Gastrocnemius medialis (tissue), 4 donors: Measurements from ENCODE around the gene MTMR11. TPM values are rescaled to one million over a fixed set of nuclear protein-coding genes. Genes with fewer than 3 reads are reported as not detected.

Source experiments
- ATAC-seq, 2 donors: fragments of 150-250 bp; one replicate each; pipeline ENCODE4 v1.9.1; 2016
- DNase-seq, 2 donors: peaks; one replicate each; pipeline ENCODE4 v3.0.0-alpha.2; 2019
- H3K27ac ChIP-seq, 4 donors: fragments of 200-600 bp; sonication (generic); 1 replicate in 1 of 4; 2 replicates in 3 of 4; pipeline ENCODE4 v1.5.1; 2016 to 2018; ENCODE audit warnings: mild to moderate bottlenecking in 2 of 4, moderate library complexity in 1 of 4
- H3K27me3 ChIP-seq, 3 donors: fragments of 200-600 bp; sonication (generic) in 2 of 3; 1 replicate in 1 of 3; 2 replicates in 2 of 3; pipeline versions ENCODE4 v1.5.1 to v1.6.0; 2016 to 2019; ENCODE audit warnings: mild to moderate bottlenecking in 1 of 3, moderate library complexity in 1 of 3
- H3K36me3 ChIP-seq, 2 donors: fragments of 200-600 bp; sonication (generic) in 1 of 2; one replicate each; pipeline ENCODE4 v1.5.1; 2017 to 2018
- H3K4me1 ChIP-seq, 2 donors: fragments of 200-600 bp; sonication (generic) in 1 of 2; one replicate each; pipeline ENCODE4 v1.5.1; 2016 to 2017; ENCODE audit warnings: mild to moderate bottlenecking in 2 of 2
- H3K4me3 ChIP-seq, 4 donors: fragments of 200-600 bp; sonication (generic) in 3 of 4; 1 replicate in 1 of 4; 2 replicates in 3 of 4; pipeline ENCODE4 v1.5.1; 2016 to 2019; ENCODE audit warnings: mild to moderate bottlenecking in 2 of 4
- H3K9me3 ChIP-seq, 3 donors: fragments of 200-600 bp; sonication (generic) in 2 of 3; 1 replicate in 1 of 3; 2 replicates in 2 of 3; pipeline ENCODE4 v1.5.1; 2016 to 2019
- CTCF ChIP-seq, 5 experiments: fragments of 450-650 bp in 3 of 5; fragments of 200-600 bp in 2 of 5; sonication (generic) in 2 of 5; IDR thresholded peaks in 4 of 5; conservative IDR thresholded peaks in 1 of 5; 1 replicate in 4 of 5; 2 replicates in 1 of 5; pipeline ENCODE4 v1.5.1; 2016 to 2019; ENCODE audit warnings: antibody characterized with exemption in 5 of 5, mild to moderate bottlenecking in 3 of 5, moderate library complexity in 3 of 5
- POLR2A ChIP-seq, 2 donors: fragments of 450-650 bp; IDR thresholded peaks; one replicate each; pipeline ENCODE4 v1.6.1; 2017; ENCODE audit warnings: antibody characterized with exemption in 2 of 2, mild to moderate bottlenecking in 2 of 2, moderate library complexity in 2 of 2
- in situ Hi-C, 4 donors: fragments of 200-750 bp; cut with MboI; loops; one replicate each; pipeline versions ENCODE4 v1.15.0 to v1.8.0; 2017; ENCODE audit warnings: low sequenced_read_pairs in 4 of 4
- intact Hi-C: fragments of 100-400 bp; cut with DNase I; formaldehyde crosslinking; loops from one replicate; pipeline ENCODE4 v1.15.1; 2023; ENCODE audit warnings: low total_unique reads
- total RNA-seq, 4 donors: library from RNA; depleted of rRNA; stranded (reverse); fragments of >200 nt; gene quantifications; one replicate each; pipeline versions ENCODE4 v1.1.0 to v1.2.3, GENCODE V29; 2016

MTMR11 gene
- total RNA-seq, 4 donors from 2014 or later, result 1.2 to 4.6 (median 3.5) TPM

- no peak for DNase-seq
- TF ChIP-seq POLR2A (IDR thresholded peaks at IDR 0.05) (no peak), CTCF (IDR thresholded peaks at IDR 0.05 in 4 of 5, conservative IDR thresholded peaks at IDR 0.05 in 1 of 5) (no peak)
- H3K4me3 ChIP-seq, result no peak overlapping the region
- H3K27me3 ChIP-seq, result no peaks in the 10 kb centered on the region
- ATAC-seq, result no peak
- no peak overlapping the region for H3K27ac ChIP-seq
- in situ Hi-C loops, result loop anchor here in 2 of 4 donors (5.0 to 25.0 kb wide), 3 partner anchors 80 to 220 kb away; no protein-coding TSS in a partner anchor
- peaks cover 3 to 93% of the 10 kb centered on the region in 2 donors for H3K36me3 ChIP-seq
- H3K9me3 ChIP-seq, result no peaks in the 10 kb centered on the region
- intact Hi-C loops, result no loop called here
- peaks cover 0 to 5% of the 10 kb centered on the region in 2 donors for H3K4me1 ChIP-seq
Measured at GRCh38 chr1:149967041-149967440, 30.4 kb upstream of the MTMR11 start.

DNA sequence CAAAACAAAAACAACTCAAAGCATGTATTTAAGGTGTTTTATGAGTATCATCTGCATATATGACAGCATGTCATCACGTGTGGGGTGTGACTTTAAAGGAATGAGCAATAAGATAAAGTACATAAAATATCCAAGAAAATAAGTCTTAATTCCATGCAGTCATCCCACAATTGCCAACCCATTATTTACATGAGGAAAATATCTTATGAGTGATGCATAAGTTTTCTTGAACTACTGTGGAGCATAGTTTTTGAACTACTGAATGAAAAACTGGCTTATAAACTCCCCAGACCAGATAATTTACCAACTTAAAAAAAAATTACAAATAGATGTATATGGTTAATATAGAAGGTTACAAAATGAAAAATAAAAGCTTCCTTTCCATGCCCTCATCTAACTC is 29.7 kb upstream of the MTMR11 start:
- intact Hi-C loops (no loop called here), in situ Hi-C loops (loop anchor here in 2 of 4 donors (5.0 to 25.0 kb wide), 3 partner anchors 81 to 221 kb away; no protein-coding TSS in a partner anchor)
- no peak for TF ChIP-seq CTCF (IDR thresholded peaks at IDR 0.05 in 4 of 5, conservative IDR thresholded peaks at IDR 0.05 in 1 of 5)
- TF ChIP-seq POLR2A (IDR thresholded peaks at IDR 0.05), result no peak
- Histone ChIP-seq H3K4me1 (peaks cover 0 to 5% of the 10 kb centered on the region in 2 donors), H3K4me3 (no peak overlapping the region), H3K36me3 (peaks cover 3 to 90% of the 10 kb centered on the region in 2 donors), H3K9me3 (no peaks in the 10 kb centered on the region), H3K27ac (no peak overlapping the region), H3K27me3 (no peaks in the 10 kb centered on the region)
- no peak for DNase-seq
- no peak for ATAC-seq

- intact Hi-C loops, result no loop called here
- no peak for DNase-seq
Measured at GRCh38 chr1:149965440-149965839, 28.8 kb upstream of the MTMR11 start.

GRCh38 chr1:149963358-149963757 is 26.7 kb upstream of the MTMR11 start:
- ATAC-seq (no peak), DNase-seq (no peak)
- in situ Hi-C loops (loop anchor here (5.0 to 25.0 kb wide), 6 partner anchors 84 to 224 kb away; no protein-coding TSS in a partner anchor), intact Hi-C loops (loop anchor here (2.0 to 5.0 kb wide), 2 partner anchors 44 to 205 kb away; no protein-coding TSS in a partner anchor)
- Histone ChIP-seq H3K36me3 (peaks cover 0 to 83% of the 10 kb centered on the region in 2 donors), H3K4me1 (peaks cover 0 to 5% of the 10 kb centered on the region in 2 donors), H3K27me3 (no peaks in the 10 kb centered on the region), H3K4me3 (no peak overlapping the region), H3K27ac (peak overlapping the region; percentile 2 to 30 (median 21)), H3K9me3 (no peaks in the 10 kb centered on the region)
- TF ChIP-seq CTCF (IDR thresholded peaks at IDR 0.05 in 4 of 5, conservative IDR thresholded peaks at IDR 0.05 in 1 of 5) (no peak), POLR2A (IDR thresholded peaks at IDR 0.05) (no peak)

More at GRCh38 chr1:149965440-149965839, 28.8 kb upstream of the MTMR11 start:
- TF ChIP-seq POLR2A (IDR thresholded peaks at IDR 0.05), result no peak
- no peak for TF ChIP-seq CTCF (IDR thresholded peaks at IDR 0.05 in 4 of 5, conservative IDR thresholded peaks at IDR 0.05 in 1 of 5)
- Histone ChIP-seq H3K4me3 (no peak overlapping the region), H3K4me1 (peaks cover 0 to 5% of the 10 kb centered on the region in 2 donors), H3K36me3 (peaks cover 3 to 86% of the 10 kb centered on the region in 2 donors), H3K9me3 (no peaks in the 10 kb centered on the region), H3K27me3 (no peaks in the 10 kb centered on the region), H3K27ac (no peak overlapping the region)
- no peak for ATAC-seq
- in situ Hi-C loops, result loop anchor here in 2 of 4 donors (5.0 to 25.0 kb wide), 3 partner anchors 82 to 222 kb away; no protein-coding TSS in a partner anchor
